ENCODE data around the gene BDH2.

The BDH2 gene

DNA sequence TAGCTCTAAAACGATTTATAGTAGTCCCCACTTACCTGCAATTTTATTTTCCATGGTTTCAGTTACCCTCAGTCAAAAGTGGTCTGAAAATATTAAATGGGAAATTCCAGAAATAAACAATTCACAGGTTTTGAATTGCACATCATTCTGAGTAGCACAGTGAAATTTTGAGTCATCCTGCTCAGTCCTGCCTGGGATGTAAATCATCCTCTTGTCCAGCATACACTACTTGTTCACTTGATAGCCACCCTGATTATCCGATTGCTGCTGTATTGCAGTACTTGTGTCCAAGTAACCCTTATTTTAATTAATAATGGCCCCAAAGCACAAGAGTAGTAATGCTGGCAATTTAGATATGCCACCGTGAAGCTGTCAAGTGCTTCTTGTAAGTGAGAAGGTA lies 23.5 kb upstream of the BDH2 start:
- H3K4me3 ChIP-seq (ENCODE audit: low read depth, low read length) = no peak overlapping the region
- DNase-seq (ENCODE audit: low read depth) = no peak
- TF ChIP-seq, protein P1, sequence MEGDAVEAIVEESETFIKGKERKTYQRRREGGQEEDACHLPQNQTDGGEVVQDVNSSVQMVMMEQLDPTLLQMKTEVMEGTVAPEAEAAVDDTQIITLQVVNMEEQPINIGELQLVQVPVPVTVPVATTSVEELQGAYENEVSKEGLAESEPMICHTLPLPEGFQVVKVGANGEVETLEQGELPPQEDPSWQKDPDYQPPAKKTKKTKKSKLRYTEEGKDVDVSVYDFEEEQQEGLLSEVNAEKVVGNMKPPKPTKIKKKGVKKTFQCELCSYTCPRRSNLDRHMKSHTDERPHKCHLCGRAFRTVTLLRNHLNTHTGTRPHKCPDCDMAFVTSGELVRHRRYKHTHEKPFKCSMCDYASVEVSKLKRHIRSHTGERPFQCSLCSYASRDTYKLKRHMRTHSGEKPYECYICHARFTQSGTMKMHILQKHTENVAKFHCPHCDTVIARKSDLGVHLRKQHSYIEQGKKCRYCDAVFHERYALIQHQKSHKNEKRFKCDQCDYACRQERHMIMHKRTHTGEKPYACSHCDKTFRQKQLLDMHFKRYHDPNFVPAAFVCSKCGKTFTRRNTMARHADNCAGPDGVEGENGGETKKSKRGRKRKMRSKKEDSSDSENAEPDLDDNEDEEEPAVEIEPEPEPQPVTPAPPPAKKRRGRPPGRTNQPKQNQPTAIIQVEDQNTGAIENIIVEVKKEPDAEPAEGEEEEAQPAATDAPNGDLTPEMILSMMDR (IDR thresholded peaks at IDR 0.05; ENCODE audit: insufficient read depth, low read depth, low read length, missing control alignments) = no peak

DNA sequence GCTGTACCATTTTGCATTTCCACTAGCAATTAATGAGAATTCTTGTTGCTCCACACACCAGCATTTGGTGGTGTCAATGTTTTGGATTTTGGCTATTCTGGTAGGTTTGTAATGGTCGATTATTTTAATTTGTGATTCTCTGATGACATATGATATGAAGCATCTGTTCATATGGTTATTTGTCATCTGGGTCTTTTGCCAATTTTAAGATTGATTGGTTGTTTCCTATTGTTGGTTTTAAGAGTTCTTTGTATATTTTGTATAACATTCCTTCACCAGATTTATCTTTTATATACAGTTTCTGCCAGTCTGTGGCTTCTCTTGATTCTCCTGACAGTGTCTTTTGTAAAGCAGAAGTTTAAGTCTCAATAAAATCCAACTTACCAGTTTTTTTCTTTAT lies 18.5 kb upstream of the BDH2 start:
- TF ChIP-seq, protein P1 (IDR thresholded peaks at IDR 0.05; ENCODE audit: insufficient read depth, low read depth, low read length, missing control alignments) = no peak
- DNase-seq (ENCODE audit: low read depth) = no peak
- H3K4me3 ChIP-seq (ENCODE audit: low read depth, low read length) = no peak overlapping the region

DNA sequence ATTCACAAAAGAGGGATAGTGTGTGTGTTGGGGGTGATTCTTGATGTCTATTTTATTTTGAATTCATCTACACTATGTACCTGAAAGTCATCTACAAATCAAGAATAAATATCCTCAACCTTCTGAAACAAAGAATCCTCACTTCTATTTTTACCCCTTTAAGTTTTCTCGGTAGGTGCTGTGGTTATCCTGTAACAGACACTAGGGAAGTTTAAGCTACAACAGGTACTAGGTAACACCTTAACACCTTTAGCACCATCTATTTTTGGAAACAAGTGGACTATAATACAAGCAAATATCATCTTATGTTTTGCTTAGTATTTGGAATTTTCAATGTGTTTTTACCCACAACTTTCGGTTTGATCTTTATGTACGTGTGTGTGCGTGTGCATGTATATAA lies 12.0 kb upstream of the BDH2 start:
- DNase-seq (ENCODE audit: low read depth) = no peak
- TF ChIP-seq, protein P1 (IDR thresholded peaks at IDR 0.05; ENCODE audit: insufficient read depth, low read depth, low read length, missing control alignments) = no peak
- H3K4me3 ChIP-seq (ENCODE audit: low read depth, low read length) = no peak overlapping the region

GRCh38 chr4:103108542-103108941 lies 8.9 kb upstream of the BDH2 start:
- TF ChIP-seq, protein P1 (IDR thresholded peaks at IDR 0.05; ENCODE audit: insufficient read depth, low read depth, low read length, missing control alignments) = no peak

DNA sequence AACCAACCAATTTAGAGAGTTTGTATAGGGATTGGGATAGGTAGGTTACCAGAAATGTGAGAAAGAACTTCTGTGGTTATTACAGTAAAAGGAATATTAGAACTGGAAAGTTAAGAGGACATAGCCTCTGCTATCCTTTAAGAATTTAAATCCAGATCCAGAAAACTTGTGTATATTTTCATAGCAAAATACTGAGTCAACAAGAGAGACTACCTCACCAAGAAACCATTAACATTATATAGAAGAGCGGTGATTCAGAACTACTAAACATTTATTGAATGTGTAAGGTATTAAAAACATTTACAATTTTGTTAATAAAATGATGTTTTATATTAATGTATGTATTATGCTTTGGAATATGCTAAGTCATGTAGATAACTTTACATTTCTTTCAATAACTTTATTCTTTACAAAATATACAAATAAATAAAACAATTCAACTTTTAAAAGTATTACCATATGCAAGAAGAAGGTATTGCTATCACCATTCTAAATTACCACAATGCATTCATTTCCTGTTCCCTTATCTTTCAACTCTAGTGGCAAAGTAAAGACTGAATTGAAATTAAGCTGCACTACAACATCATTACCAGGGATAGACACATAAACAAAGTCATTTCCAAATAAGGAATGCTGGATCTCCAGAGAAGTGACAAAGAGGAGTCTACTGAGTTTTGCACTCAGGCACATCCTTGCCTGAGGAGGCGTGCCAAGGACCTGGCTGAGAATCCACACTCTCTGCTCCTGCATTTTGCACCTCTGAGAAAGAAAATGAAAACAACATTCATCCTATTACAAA lies 6.1 kb upstream of the BDH2 start:
- TF ChIP-seq, protein P1 (IDR thresholded peaks at IDR 0.05; ENCODE audit: insufficient read depth, low read depth, low read length, missing control alignments) = no peak
- no peak overlapping the region for H3K4me3 ChIP-seq (ENCODE audit: low read depth, low read length)
- DNase-seq (ENCODE audit: low read depth) = no peak

More at GRCh38 chr4:103108542-103108941, 8.9 kb upstream of the BDH2 start:
- no peak for DNase-seq (ENCODE audit: low read depth)
- H3K4me3 ChIP-seq (ENCODE audit: low read depth, low read length) = no peak overlapping the region

DNA sequence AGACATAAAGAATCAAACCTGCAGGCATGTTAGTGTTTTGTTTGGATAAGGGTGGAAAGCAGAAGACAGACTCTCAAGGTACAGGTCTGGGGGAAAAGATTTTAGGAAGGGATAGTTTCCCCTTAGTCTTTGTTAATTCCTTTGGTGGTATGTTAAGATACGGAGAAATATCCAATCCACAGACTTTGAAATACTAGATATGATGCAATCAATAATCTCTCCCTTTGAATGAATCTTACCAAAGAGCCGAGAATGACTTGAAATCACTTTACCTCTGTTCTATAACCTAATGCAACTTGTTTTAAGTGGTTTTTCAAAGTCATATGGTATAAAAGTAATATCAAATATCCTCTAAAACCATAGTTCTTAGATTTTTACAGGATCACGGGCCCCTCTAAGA lies 5.3 kb upstream of the BDH2 start:
- DNase-seq (ENCODE audit: low read depth) = no peak
- H3K4me3 ChIP-seq (ENCODE audit: low read depth, low read length) = no peak overlapping the region
- TF ChIP-seq, protein P1 (IDR thresholded peaks at IDR 0.05; ENCODE audit: insufficient read depth, low read depth, low read length, missing control alignments) = no peak

GRCh38 chr4:103100691-103101090 lies 1.1 kb upstream of the BDH2 start:
- no peak for DNase-seq (ENCODE audit: low read depth)
- no peak overlapping the region for H3K4me3 ChIP-seq (ENCODE audit: low read depth, low read length)
- TF ChIP-seq, protein P1 (IDR thresholded peaks at IDR 0.05; ENCODE audit: insufficient read depth, low read depth, low read length, missing control alignments) = no peak

Measured in GM12865 (cell line).